ENCODE measurements around the gene WFS1.

WFS1 gene

GRCh38 chr4:6256141-6256540, 13.5 kb upstream of the WFS1 start:
- ChIA-PET POLR2A (no interaction called here), CTCF (interaction anchor here (35.9 kb wide), 1 partner anchor 69 kb away, joined by 1359 read pairs; no protein-coding TSS in a partner anchor)
- H3K4me3 ChIP-seq (ENCODE audit: low read depth, low read length): no peak overlapping the region
- DNase-seq (ENCODE audit: low read depth, low spot score): no peak
- TF ChIP-seq CTCF (IDR thresholded peaks at IDR 0.05; ENCODE audit: insufficient read depth, low read length, missing control alignments): no peak

GRCh38 chr4:6257247-6258025, 12.2 kb upstream of the WFS1 start:
- POLR2A ChIA-PET: no interaction called here
- no peak for DNase-seq (ENCODE audit: low read depth, low spot score)
- TF ChIP-seq CTCF (IDR thresholded peaks at IDR 0.05; ENCODE audit: insufficient read depth, low read length, missing control alignments): no peak
- no peak overlapping the region for H3K4me3 ChIP-seq (ENCODE audit: low read depth, low read length)
- CTCF ChIA-PET: interaction anchor here (1.1 to 35.9 kb wide), 4 partner anchors 8 to 68 kb away, joined by 3 to 1359 read pairs (median 7); partner anchors contain the start of gene WFS1

GRCh38 chr4:6258026-6258360, 11.7 kb upstream of the WFS1 start:
- CTCF ChIA-PET: interaction anchor here (1.1 to 35.9 kb wide), 4 partner anchors 8 to 67 kb away, joined by 3 to 1359 read pairs (median 7); partner anchors contain the start of gene WFS1
- TF ChIP-seq CTCF (IDR thresholded peaks at IDR 0.05; ENCODE audit: insufficient read depth, low read length, missing control alignments): no peak
- no peak for DNase-seq (ENCODE audit: low read depth, low spot score)
- POLR2A ChIA-PET: no interaction called here
- no peak overlapping the region for H3K4me3 ChIP-seq (ENCODE audit: low read depth, low read length)

- no peak for DNase-seq (ENCODE audit: low read depth, low spot score)
- ChIA-PET POLR2A (no interaction called here), CTCF (interaction anchor here (1.1 to 35.9 kb wide), 5 partner anchors 7 to 288 kb away, joined by 3 to 1359 read pairs (median 10); partner anchors contain the start of gene WFS1)
- no peak overlapping the region for H3K4me3 ChIP-seq (ENCODE audit: low read depth, low read length)
- TF ChIP-seq CTCF (IDR thresholded peaks at IDR 0.05; ENCODE audit: insufficient read depth, low read length, missing control alignments): no peak
Observed at GRCh38 chr4:6258741-6259140, 10.9 kb upstream of the WFS1 start.

GRCh38 chr4:6259886-6260285, 9.8 kb upstream of the WFS1 start:
- no peak overlapping the region for H3K4me3 ChIP-seq (ENCODE audit: low read depth, low read length)
- CTCF ChIA-PET: interaction anchor here (1.1 to 35.9 kb wide), 6 partner anchors 9 to 287 kb away, joined by 3 to 1359 read pairs (median 8); partner anchors contain the start of gene WFS1
- TF ChIP-seq CTCF (IDR thresholded peaks at IDR 0.05; ENCODE audit: insufficient read depth, low read length, missing control alignments): no peak
- POLR2A ChIA-PET: no interaction called here
- no peak for DNase-seq (ENCODE audit: low read depth, low spot score)

GRCh38 chr4:6262176-6262575, 7.5 kb upstream of the WFS1 start:
- no peak for DNase-seq (ENCODE audit: low read depth, low spot score)
- ChIA-PET CTCF (interaction anchor here (13.1 to 35.9 kb wide), 2 partner anchors 11 to 63 kb away, joined by 211 to 1359 read pairs; no protein-coding TSS in a partner anchor), POLR2A (no interaction called here)
- H3K4me3 ChIP-seq (ENCODE audit: low read depth, low read length): no peak overlapping the region
- TF ChIP-seq CTCF (IDR thresholded peaks at IDR 0.05; ENCODE audit: insufficient read depth, low read length, missing control alignments): no peak

Measured in AG04449 (cell line).